ENCODE measurements around the gene ORC2.

Gene ORC2

GRCh38 chr2:200878289-200878880 is 85.1 kb downstream of the ORC2 start:
- Histone ChIP-seq H3K27me3 (ENCODE audit: insufficient read depth, low read depth, severe bottlenecking) (no peaks in the 10 kb centered on the region), H3K36me3 (peaks cover 33% of the 10 kb centered on the region), H3K27ac (no peak overlapping the region), H3K4me3 (ENCODE audit: low read depth, low read length) (no peak overlapping the region), H3K9me3 (ENCODE audit: severe bottlenecking) (no peaks in the 10 kb centered on the region)
- no peak for DNase-seq
- TF ChIP-seq, protein P1, sequence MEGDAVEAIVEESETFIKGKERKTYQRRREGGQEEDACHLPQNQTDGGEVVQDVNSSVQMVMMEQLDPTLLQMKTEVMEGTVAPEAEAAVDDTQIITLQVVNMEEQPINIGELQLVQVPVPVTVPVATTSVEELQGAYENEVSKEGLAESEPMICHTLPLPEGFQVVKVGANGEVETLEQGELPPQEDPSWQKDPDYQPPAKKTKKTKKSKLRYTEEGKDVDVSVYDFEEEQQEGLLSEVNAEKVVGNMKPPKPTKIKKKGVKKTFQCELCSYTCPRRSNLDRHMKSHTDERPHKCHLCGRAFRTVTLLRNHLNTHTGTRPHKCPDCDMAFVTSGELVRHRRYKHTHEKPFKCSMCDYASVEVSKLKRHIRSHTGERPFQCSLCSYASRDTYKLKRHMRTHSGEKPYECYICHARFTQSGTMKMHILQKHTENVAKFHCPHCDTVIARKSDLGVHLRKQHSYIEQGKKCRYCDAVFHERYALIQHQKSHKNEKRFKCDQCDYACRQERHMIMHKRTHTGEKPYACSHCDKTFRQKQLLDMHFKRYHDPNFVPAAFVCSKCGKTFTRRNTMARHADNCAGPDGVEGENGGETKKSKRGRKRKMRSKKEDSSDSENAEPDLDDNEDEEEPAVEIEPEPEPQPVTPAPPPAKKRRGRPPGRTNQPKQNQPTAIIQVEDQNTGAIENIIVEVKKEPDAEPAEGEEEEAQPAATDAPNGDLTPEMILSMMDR (IDR thresholded peaks at IDR 0.05; ENCODE audit: low read depth, low read length) = no peak

DNA sequence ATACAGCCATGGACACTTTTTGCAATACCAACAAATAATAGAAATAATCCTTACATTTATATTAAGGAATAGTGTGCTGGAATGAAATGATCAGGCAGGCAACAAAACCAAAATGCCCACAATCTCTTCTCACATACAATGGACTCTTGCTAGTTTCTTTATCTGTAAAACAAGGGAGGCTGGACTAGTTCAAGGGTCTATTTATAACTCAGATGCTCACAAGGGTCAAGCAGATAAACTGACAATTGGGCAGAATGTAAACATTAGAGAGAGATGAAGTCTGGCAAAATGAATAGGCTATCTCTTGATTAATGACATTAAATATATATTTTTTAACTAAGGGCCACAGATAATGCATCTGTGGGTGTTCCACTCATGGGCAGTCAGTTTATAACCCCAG is 86.0 kb downstream of the ORC2 start:
- Histone ChIP-seq H3K9me3 (ENCODE audit: severe bottlenecking) (no peaks in the 10 kb centered on the region), H3K4me3 (ENCODE audit: low read depth, low read length) (no peak overlapping the region), H3K27me3 (ENCODE audit: insufficient read depth, low read depth, severe bottlenecking) (no peaks in the 10 kb centered on the region), H3K36me3 (peaks cover 33% of the 10 kb centered on the region), H3K27ac (no peak overlapping the region)
- TF ChIP-seq, protein P1 (IDR thresholded peaks at IDR 0.05; ENCODE audit: low read depth, low read length) = no peak
- no peak for DNase-seq

- TF ChIP-seq, protein P1 (IDR thresholded peaks at IDR 0.05; ENCODE audit: low read depth, low read length) = no peak
- no peak overlapping the region for H3K4me3 ChIP-seq (ENCODE audit: low read depth, low read length)
- no peaks in the 10 kb centered on the region for H3K27me3 ChIP-seq (ENCODE audit: insufficient read depth, low read depth, severe bottlenecking)
- no peaks in the 10 kb centered on the region for H3K9me3 ChIP-seq (ENCODE audit: severe bottlenecking)
- H3K27ac ChIP-seq = no peak overlapping the region
- H3K36me3 ChIP-seq = peaks cover 19% of the 10 kb centered on the region
- DNase-seq = no peak
Observed at GRCh38 chr2:200873560-200873959, 89.9 kb downstream of the ORC2 start.

DNA sequence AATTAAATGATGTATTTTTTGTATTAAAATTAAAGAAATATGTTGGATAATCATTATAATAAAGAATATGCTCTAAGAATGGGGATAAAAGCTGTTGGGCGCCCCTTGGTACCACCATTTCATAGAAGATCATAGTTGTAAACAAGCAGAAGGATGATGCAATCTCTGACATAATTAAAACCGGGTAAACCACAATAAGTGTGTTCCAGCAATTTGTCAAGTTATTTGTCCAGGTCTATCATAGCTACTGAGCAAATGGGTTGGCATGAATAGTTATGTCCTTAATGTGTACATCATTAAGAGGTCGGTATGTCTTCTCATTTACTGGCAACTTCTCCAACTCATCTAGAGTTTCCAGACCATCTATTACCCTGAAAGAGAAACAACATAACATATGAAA is 92.3 kb downstream of the ORC2 start:
- H3K36me3 ChIP-seq = peaks cover 12% of the 10 kb centered on the region
- TF ChIP-seq, protein P1 (IDR thresholded peaks at IDR 0.05; ENCODE audit: low read depth, low read length) = no peak
- no peak for DNase-seq
- H3K9me3 ChIP-seq (ENCODE audit: severe bottlenecking) = no peaks in the 10 kb centered on the region
- no peaks in the 10 kb centered on the region for H3K27me3 ChIP-seq (ENCODE audit: insufficient read depth, low read depth, severe bottlenecking)
- no peak overlapping the region for H3K27ac ChIP-seq
- no peak overlapping the region for H3K4me3 ChIP-seq (ENCODE audit: low read depth, low read length)

DNA sequence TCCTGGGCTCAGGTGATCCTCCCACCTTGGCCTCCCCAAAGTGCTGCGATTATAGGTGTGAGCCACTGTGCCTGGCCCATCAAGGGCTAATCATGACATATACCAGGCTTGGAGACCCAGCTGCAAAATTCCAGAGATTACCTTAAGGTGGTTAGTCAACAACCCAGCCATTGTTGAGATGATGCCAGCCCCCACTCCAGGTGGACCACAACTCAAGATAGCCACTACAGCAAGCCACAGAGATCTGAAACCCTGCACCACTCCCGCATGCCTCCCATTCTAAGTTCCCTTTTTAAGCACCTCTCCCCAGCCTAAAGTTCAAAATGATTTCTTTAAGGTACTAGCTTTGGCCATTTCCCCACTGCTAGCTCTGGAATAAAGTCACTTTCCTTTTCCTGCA is 94.4 kb downstream of the ORC2 start:
- Histone ChIP-seq H3K27ac (no peak overlapping the region), H3K27me3 (ENCODE audit: insufficient read depth, low read depth, severe bottlenecking) (no peaks in the 10 kb centered on the region), H3K36me3 (peaks cover 4% of the 10 kb centered on the region), H3K9me3 (ENCODE audit: severe bottlenecking) (no peaks in the 10 kb centered on the region), H3K4me3 (ENCODE audit: low read depth, low read length) (no peak overlapping the region)
- no peak for DNase-seq
- TF ChIP-seq, protein P1 (IDR thresholded peaks at IDR 0.05; ENCODE audit: low read depth, low read length) = no peak
